ENCODE measurements around the gene ARHGAP15. TPM values are rescaled to one million over a fixed set of nuclear protein-coding genes. Genes with fewer than 3 reads are reported as not detected.

ARHGAP15 gene
- total and polyA plus RNA-seq, 8 donors, result 0.69 to 5.2 (median 1.5) TPM

DNA sequence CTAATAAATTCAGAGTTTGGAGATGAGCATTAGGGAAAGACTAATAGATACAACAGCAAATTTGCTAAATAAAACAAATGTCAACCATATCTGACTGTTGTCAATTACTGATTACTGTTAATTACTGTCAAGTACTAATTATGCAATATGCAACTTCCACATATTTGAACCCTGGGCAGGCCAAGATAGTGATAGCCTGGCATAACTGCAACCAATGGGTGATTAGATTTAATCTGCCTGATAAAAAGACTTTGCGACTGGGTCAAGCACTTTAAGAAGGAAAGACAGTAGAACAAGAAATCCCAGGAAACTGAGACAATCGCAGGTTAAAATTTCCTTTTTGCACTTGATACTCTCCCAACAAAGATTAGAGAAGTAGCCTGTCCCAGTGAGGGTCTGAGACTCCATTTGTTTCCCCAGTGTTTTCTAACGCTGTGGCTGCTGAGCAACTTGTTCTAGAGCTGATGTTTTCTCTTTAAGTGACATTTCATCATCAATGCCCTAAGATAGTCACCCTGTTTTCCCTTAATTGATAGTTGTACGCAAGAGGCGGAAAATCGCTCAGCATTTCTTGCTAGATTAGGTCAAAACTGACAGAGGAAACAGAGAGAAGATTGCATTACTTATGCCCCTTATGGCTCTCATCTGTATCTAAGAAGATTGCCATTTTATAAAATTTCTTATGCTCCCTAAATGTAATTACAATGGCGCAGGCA is 17.8 kb downstream of the ARHGAP15 start:
- no peak for DNase-seq
- Histone ChIP-seq H3K4me3 (no peak overlapping the region), H3K9me3 (no peaks in the 10 kb centered on the region), H3K27me3 (no peaks in the 10 kb centered on the region), H3K27ac (no peak overlapping the region), H3K36me3 (no peaks in the 10 kb centered on the region), H3K4me1 (no peaks in the 10 kb centered on the region)
- intact Hi-C loops (cut with DNase I), result no loop called here
- TF ChIP-seq CTCF (IDR thresholded peaks at IDR 0.05), result no peak
- FAIRE-seq, result no peak
- ATAC-seq, result no peak
- 65 to 72% methylated on average over 7 of the region's 7 CpGs for WGBS, 2 donors

- Histone ChIP-seq H3K27me3 (no peaks in the 10 kb centered on the region), H3K4me1 (no peaks in the 10 kb centered on the region), H3K27ac (no peak overlapping the region), H3K4me3 (no peak overlapping the region), H3K9me3 (no peaks in the 10 kb centered on the region), H3K36me3 (no peaks in the 10 kb centered on the region)
- FAIRE-seq (no peak), DNase-seq (no peak), ATAC-seq (no peak)
- no peak for TF ChIP-seq CTCF (IDR thresholded peaks at IDR 0.05)
- intact Hi-C loops (cut with DNase I), result no loop called here
Measured at GRCh38 chr2:143148011-143148410, 18.8 kb downstream of the ARHGAP15 start.

- TF ChIP-seq CTCF (IDR thresholded peaks at IDR 0.05), result no peak
- intact Hi-C loops (cut with DNase I), result no loop called here
- no peak for ATAC-seq
- Histone ChIP-seq H3K27me3 (no peaks in the 10 kb centered on the region), H3K36me3 (no peaks in the 10 kb centered on the region), H3K4me1 (no peaks in the 10 kb centered on the region), H3K27ac (no peak overlapping the region), H3K9me3 (no peaks in the 10 kb centered on the region), H3K4me3 (no peak overlapping the region)
- no peak for FAIRE-seq
- WGBS, 2 donors, result 56 to 70% methylated on average over 5 of the region's 5 CpGs
- no peak for DNase-seq
Measured at GRCh38 chr2:143148757-143149156, 19.5 kb downstream of the ARHGAP15 start.

DNA sequence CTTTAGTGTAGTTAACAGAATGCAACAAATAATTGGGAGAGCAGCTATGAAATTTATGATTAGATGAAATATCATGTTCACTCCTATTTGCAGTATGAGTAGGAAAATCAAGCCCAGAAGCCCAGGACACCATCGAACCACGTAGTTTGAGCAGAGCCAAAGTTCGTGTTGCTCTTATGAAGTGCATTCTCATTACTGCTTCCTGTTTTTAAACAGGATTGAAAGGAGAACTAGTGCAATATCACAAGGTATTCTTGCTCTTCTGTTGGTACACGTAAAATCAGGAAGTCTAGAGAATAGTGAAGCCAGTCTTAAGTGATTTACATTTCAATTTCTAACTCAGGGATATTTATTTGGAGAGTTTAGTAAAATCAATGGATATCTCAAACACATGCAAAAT is 21.1 kb downstream of the ARHGAP15 start:
- no peaks in the 10 kb centered on the region for H3K9me3 ChIP-seq
- DNase-seq, result no peak
- ATAC-seq, result peak in 2 of 4 donors; percentile 20 to 44
- no peak for TF ChIP-seq CTCF (IDR thresholded peaks at IDR 0.05)
- no peaks in the 10 kb centered on the region for H3K4me1 ChIP-seq
- intact Hi-C loops (cut with DNase I), result no loop called here
- WGBS, 2 donors, result 59 to 73% methylated on average over 4 of the region's 4 CpGs
- no peak overlapping the region for H3K27ac ChIP-seq
- no peaks in the 10 kb centered on the region for H3K27me3 ChIP-seq
- H3K36me3 ChIP-seq, result no peaks in the 10 kb centered on the region
- no peak for FAIRE-seq
- H3K4me3 ChIP-seq, result no peak overlapping the region

DNA sequence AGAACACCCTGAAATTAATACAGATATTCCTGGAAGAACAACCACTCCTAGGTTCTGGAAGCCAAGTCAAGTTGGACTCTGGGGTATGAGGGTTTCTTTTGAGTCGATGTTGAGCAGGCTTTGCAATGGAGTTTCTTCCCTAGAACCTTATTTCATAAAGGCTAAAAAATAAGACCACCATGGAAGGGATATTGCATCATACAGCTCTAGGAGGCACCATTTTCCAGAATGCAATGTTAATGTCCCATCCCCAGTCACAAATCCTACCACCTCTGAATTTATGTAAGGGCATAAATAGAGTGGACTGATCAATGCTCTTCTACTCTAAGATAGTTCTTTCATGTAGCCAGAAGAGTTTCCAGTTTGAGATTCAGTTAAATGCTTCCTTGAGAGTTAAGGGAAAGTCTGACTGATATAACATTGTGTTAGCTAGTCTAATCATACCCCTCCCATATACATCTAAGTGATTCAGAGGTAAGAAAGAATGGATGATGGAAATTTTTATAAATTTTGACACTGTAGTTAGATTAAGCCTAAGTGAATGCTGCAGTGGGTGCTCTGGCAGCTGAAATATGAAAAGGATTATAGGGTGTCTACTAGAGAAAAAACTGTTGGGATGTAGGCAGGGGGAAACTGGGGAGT is 22.0 kb downstream of the ARHGAP15 start:
- no peaks in the 10 kb centered on the region for H3K4me1 ChIP-seq
- ATAC-seq (no peak), FAIRE-seq (no peak), DNase-seq (no peak)
- intact Hi-C loops (cut with DNase I), result no loop called here
- H3K4me3 ChIP-seq, result no peak overlapping the region
- H3K36me3 ChIP-seq, result no peaks in the 10 kb centered on the region
- WGBS, 2 donors, result 84 to 96% methylated on average over 1 of the region's 1 CpG
- H3K27ac ChIP-seq, result no peak overlapping the region
- no peak for TF ChIP-seq CTCF (IDR thresholded peaks at IDR 0.05)
- no peaks in the 10 kb centered on the region for H3K9me3 ChIP-seq
- no peaks in the 10 kb centered on the region for H3K27me3 ChIP-seq
